Neural cell (in vitro differentiated cells): ENCODE data around the gene DDX50.
"Not testable (repeated sequence)": the region's sequence is repeated elsewhere in the genome, so short reads cannot be mapped to it uniquely, and the experiment has no call there.

Source experiments
- CTCF ChIP-seq: fragments of 450-650 bp; IDR thresholded peaks from 2 replicates; pipeline ENCODE4 v1.5.1; 2014; ENCODE audit warnings: antibody characterized with exemption, mild to moderate bottlenecking, moderate library complexity; ENCODE audit not compliant: poor library complexity, severe bottlenecking
- EZH2 ChIP-seq: fragments of 200-600, 300-800 bp; shearing (Covaris generic), sonication (generic); IDR thresholded peaks from 2 replicates; pipeline ENCODE4 v1.6.1; 2014; ENCODE audit warnings: antibody characterized with exemption, low read length, borderline replicate concordance, mild to moderate bottlenecking; ENCODE audit not compliant: insufficient read depth, poor library complexity, severe bottlenecking
- MXI1 ChIP-seq: fragments of 450-650 bp; conservative IDR thresholded peaks from 2 replicates; pipeline ENCODE4 v1.6.1; 2014; ENCODE audit warnings: antibody characterized with exemption, mild to moderate bottlenecking; ENCODE audit not compliant: poor library complexity, severe bottlenecking
- RAD21 ChIP-seq: fragments of 450-650 bp; conservative IDR thresholded peaks from 2 replicates; pipeline ENCODE4 v1.6.1; 2014; ENCODE audit warnings: antibody characterized with exemption, mild to moderate bottlenecking, moderate library complexity

GRCh38 chr10:68932860-68933259 is 31.7 kb downstream of the DDX50 start:
- not testable (repeated sequence) for TF ChIP-seq CTCF, EZH2, RAD21, MXI1
